HEK293 (cell line): ENCODE data around the gene CBX3.

Source experiments
- CTCF ChIA-PET: fragments of 350-600 bp; formaldehyde crosslinking; extraction: SDS; loops from one replicate; lab custom pipeline; 2021; ENCODE audit warnings: antibody characterized with exemption; lab: Yijun Ruan, JAX
- POLR2A ChIA-PET: fragments of 300-600 bp; formaldehyde crosslinking; extraction: SDS; loops from one replicate; lab custom pipeline; 2020; ENCODE audit warnings: antibody characterized with exemption, inconsistent platforms; lab: Yijun Ruan, JAX
- H3K27ac ChIP-seq: fragments of 200-500 bp; sonication (Bioruptor generic); 2 replicates; pipeline ENCODE4 v1.5.1; 2014; ENCODE audit warnings: low read depth, low read length, control low read depth, inconsistent platforms; ENCODE audit errors: extremely low read depth
- H3K36me3 ChIP-seq, 2 experiments: fragments of 200-500 bp in 1 of 2; sonication (Bioruptor generic) in 1 of 2; 1 replicate in 1 of 2; 2 replicates in 1 of 2; pipeline ENCODE4 v1.5.1; 2014 to 2017; ENCODE audit warnings: inconsistent platforms in 2 of 2, low read length in 2 of 2; ENCODE audit not compliant: control insufficient read depth in 2 of 2, insufficient read depth in 1 of 2
- H3K4me1 ChIP-seq: fragments of 200-500 bp; sonication (Bioruptor generic); 2 replicates; pipeline ENCODE4 v1.5.1; 2014; ENCODE audit warnings: mild to moderate bottlenecking, low read length, inconsistent platforms; ENCODE audit not compliant: control insufficient read depth, insufficient read depth
- H3K4me3 ChIP-seq: 2 replicates; pipeline ENCODE4 v1.5.1; 2011; ENCODE audit warnings: low read depth, mild to moderate bottlenecking, control low read depth, low read length, moderate library complexity
- H3K9me3 ChIP-seq: fragments of 200-500 bp; sonication (Bioruptor generic); 2 replicates; pipeline ENCODE4 v1.5.1; 2014; ENCODE audit warnings: low read depth, low read length, inconsistent platforms; ENCODE audit not compliant: control insufficient read depth, insufficient read depth
- KLF9 ChIP-seq: fragments of 450-650 bp; formaldehyde crosslinking; IDR thresholded peaks from 2 replicates; pipeline ENCODE4 v1.5.1; 2016; ENCODE audit warnings: missing biosample characterization, missing genetic modification characterization, low read depth
- MEIS1 ChIP-seq: sonication (generic); formaldehyde crosslinking; IDR thresholded peaks from 2 replicates; pipeline ENCODE4 v1.8.1; 2022; ENCODE audit warnings: missing genetic modification reagents, mild to moderate bottlenecking, borderline replicate concordance
- RBAK ChIP-seq: fragments of 450-650 bp; formaldehyde crosslinking; IDR thresholded peaks from 2 replicates; pipeline ENCODE4 v1.5.1; 2016; ENCODE audit warnings: missing biosample characterization, missing genetic modification characterization
- ZNF112 ChIP-seq: fragments of 450-650 bp; formaldehyde crosslinking; IDR thresholded peaks from 2 replicates; pipeline ENCODE4 v1.5.0; 2017; ENCODE audit warnings: missing biosample characterization, missing genetic modification characterization
- ZNF121 ChIP-seq: fragments of 450-650 bp; formaldehyde crosslinking; IDR thresholded peaks from 2 replicates; pipeline ENCODE4 v1.5.1; 2016; ENCODE audit warnings: missing biosample characterization, missing genetic modification characterization
- ZNF221 ChIP-seq: fragments of 450-650 bp; formaldehyde crosslinking; IDR thresholded peaks from 2 replicates; pipeline ENCODE4 v1.5.1; 2017; ENCODE audit warnings: missing biosample characterization, missing genetic modification characterization, borderline replicate concordance
- ZNF266 ChIP-seq: fragments of 450-650 bp; formaldehyde crosslinking; IDR thresholded peaks from 2 replicates; pipeline ENCODE4 v1.5.1; 2016; ENCODE audit warnings: missing biosample characterization, missing genetic modification characterization, low read depth
- ZNF354C ChIP-seq: fragments of 450-650 bp; formaldehyde crosslinking; IDR thresholded peaks from 2 replicates; pipeline ENCODE4 v1.5.1; 2016; ENCODE audit warnings: missing biosample characterization, missing genetic modification characterization, low read depth, borderline replicate concordance
- ZNF394 ChIP-seq: fragments of 450-650 bp; formaldehyde crosslinking; IDR thresholded peaks from 2 replicates; pipeline ENCODE4 v1.5.1; 2016; ENCODE audit warnings: missing biosample characterization, missing genetic modification characterization, mild to moderate bottlenecking, moderate library complexity, borderline replicate concordance
- ZNF48 ChIP-seq: fragments of 450-650 bp; formaldehyde crosslinking; IDR thresholded peaks from 2 replicates; pipeline ENCODE4 v1.5.1; 2016; ENCODE audit warnings: missing biosample characterization, missing genetic modification characterization
- ZNF777 ChIP-seq: fragments of 450-650 bp; formaldehyde crosslinking; IDR thresholded peaks from 2 replicates; pipeline ENCODE4 v1.5.1; 2017; ENCODE audit warnings: missing biosample characterization, missing genetic modification characterization, borderline replicate concordance
- TF ChIP-seq, protein P1 (sequence below): fragments of 450-650 bp; formaldehyde crosslinking; optimal IDR thresholded peaks from 2 replicates; pipeline ENCODE3; 2016; ENCODE audit warnings: missing biosample characterization, mild to moderate bottlenecking, missing genetic modification characterization
- TF ChIP-seq, protein P2 (sequence below): fragments of 450-650 bp; formaldehyde crosslinking; IDR thresholded peaks from 2 replicates; pipeline ENCODE4 v1.5.1; 2016; ENCODE audit warnings: missing biosample characterization, missing genetic modification characterization
- TF ChIP-seq, protein P3 (sequence below): sonication (generic); formaldehyde crosslinking; IDR thresholded peaks from 2 replicates; pipeline ENCODE4 v1.8.1; 2022; ENCODE audit warnings: mild to moderate bottlenecking, moderate library complexity, missing genetic modification reagents
- TF ChIP-seq, protein P4 (sequence below): fragments of 450-650 bp; formaldehyde crosslinking; IDR thresholded peaks from 2 replicates; pipeline ENCODE4 v1.5.1; 2016; ENCODE audit warnings: missing biosample characterization, missing genetic modification characterization
- TF ChIP-seq, protein P5 (sequence below): fragments of 450-650 bp; formaldehyde crosslinking; IDR thresholded peaks from 2 replicates; pipeline ENCODE4 v1.5.1; 2016; ENCODE audit warnings: missing biosample characterization, missing genetic modification characterization
- TF ChIP-seq, protein P6 (sequence below): fragments of 450-650 bp; formaldehyde crosslinking; IDR thresholded peaks from 2 replicates; pipeline ENCODE4 v1.5.1; 2016; ENCODE audit warnings: missing biosample characterization, missing genetic modification characterization, borderline replicate concordance

The CBX3 gene

DNA sequence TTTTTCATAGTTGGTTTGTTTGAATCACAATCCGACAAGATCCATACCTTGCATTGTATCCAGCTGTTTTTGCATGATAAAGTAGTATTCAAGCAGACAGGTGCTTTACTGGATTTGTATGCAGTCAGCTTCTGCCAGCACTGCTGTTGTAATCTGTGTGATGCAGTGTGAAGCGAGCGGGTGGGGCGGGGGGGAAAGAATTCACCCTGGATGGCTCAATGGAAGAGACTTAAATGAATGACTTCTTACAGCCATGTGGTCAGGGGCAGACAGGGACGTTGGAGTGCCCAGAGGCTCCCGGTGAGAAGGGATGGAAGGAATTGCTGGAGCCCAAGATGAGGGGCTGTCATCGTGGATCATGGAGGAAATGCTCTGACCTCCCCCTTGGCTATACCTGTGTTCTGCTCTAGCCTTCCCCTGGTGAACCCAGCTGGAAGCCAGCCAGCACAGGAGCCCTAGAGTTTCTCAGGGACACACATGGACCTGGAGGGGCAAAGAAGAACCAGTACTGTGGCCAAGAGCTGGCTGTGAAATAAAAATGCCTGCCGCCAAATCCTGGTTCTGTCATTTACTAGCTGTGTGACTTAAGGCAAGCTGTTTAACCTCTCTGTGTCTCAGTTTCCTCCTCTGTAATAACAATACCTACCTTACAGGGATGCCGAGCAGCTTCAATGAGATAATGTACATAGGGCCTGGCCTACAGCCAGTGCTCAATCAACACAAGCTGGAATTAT lies 35.4 kb upstream of the CBX3 start:
- no peak overlapping the region for H3K4me3 ChIP-seq
- CTCF ChIA-PET, result interaction anchor here (0.6 to 1.3 kb wide), 5 partner anchors 9 to 88 kb away, joined by 3 to 7 read pairs (median 4); no protein-coding TSS in a partner anchor
- TF ChIP-seq, protein P1, sequence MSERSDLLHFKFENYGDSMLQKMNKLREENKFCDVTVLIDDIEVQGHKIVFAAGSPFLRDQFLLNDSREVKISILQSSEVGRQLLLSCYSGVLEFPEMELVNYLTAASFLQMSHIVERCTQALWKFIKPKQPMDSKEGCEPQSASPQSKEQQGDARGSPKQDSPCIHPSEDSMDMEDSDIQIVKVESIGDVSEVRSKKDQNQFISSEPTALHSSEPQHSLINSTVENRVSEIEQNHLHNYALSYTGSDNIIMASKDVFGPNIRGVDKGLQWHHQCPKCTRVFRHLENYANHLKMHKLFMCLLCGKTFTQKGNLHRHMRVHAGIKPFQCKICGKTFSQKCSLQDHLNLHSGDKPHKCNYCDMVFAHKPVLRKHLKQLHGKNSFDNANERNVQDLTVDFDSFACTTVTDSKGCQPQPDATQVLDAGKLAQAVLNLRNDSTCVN (tag by site-specific recombination), result no peak
- no peak for TF ChIP-seq ZNF354C
- no peak for TF ChIP-seq ZNF266 (tag by site-specific recombination)
- TF ChIP-seq ZNF777 (tag by site-specific recombination), result no peak
- TF ChIP-seq, protein P2, sequence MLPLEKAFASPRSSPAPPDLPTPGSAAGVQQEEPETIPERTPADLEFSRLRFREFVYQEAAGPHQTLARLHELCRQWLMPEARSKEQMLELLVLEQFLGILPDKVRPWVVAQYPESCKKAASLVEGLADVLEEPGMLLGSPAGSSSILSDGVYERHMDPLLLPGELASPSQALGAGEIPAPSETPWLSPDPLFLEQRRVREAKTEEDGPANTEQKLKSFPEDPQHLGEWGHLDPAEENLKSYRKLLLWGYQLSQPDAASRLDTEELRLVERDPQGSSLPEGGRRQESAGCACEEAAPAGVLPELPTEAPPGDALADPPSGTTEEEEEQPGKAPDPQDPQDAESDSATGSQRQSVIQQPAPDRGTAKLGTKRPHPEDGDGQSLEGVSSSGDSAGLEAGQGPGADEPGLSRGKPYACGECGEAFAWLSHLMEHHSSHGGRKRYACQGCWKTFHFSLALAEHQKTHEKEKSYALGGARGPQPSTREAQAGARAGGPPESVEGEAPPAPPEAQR, result no peak
- no peak for TF ChIP-seq RBAK (tag by site-specific recombination)
- TF ChIP-seq ZNF121 (tag by site-specific recombination), result no peak
- TF ChIP-seq, protein P3, sequence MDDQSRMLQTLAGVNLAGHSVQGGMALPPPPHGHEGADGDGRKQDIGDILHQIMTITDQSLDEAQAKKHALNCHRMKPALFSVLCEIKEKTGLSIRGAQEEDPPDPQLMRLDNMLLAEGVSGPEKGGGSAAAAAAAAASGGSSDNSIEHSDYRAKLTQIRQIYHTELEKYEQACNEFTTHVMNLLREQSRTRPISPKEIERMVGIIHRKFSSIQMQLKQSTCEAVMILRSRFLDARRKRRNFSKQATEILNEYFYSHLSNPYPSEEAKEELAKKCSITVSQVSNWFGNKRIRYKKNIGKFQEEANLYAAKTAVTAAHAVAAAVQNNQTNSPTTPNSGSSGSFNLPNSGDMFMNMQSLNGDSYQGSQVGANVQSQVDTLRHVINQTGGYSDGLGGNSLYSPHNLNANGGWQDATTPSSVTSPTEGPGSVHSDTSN (CRISPR knock-in tag), result no peak
- TF ChIP-seq, protein P4, sequence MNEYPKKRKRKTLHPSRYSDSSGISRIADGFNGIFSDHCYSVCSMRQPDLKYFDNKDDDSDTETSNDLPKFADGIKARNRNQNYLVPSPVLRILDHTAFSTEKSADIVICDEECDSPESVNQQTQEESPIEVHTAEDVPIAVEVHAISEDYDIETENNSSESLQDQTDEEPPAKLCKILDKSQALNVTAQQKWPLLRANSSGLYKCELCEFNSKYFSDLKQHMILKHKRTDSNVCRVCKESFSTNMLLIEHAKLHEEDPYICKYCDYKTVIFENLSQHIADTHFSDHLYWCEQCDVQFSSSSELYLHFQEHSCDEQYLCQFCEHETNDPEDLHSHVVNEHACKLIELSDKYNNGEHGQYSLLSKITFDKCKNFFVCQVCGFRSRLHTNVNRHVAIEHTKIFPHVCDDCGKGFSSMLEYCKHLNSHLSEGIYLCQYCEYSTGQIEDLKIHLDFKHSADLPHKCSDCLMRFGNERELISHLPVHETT (tag by site-specific recombination), result no peak
- no peak for TF ChIP-seq ZNF221
- no peak for TF ChIP-seq ZNF48
- no peak for TF ChIP-seq ZNF394 (tag by site-specific recombination)
- TF ChIP-seq, protein P5, sequence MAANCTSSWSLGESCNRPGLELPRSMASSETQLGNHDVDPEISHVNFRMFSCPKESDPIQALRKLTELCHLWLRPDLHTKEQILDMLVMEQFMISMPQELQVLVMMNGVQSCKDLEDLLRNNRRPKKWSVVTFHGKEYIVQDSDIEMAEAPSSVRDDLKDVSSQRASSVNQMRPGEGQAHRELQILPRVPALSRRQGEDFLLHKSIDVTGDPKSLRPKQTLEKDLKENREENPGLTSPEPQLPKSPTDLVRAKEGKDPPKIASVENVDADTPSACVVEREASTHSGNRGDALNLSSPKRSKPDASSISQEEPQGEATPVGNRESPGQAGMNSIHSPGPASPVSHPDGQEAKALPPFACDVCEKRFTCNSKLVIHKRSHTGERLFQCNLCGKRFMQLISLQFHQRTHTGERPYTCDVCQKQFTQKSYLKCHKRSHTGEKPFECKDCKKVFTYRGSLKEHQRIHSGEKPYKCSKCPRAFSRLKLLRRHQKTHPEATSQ (tag by site-specific recombination), result no peak
- TF ChIP-seq ZNF112, result no peak
- TF ChIP-seq, protein P6, sequence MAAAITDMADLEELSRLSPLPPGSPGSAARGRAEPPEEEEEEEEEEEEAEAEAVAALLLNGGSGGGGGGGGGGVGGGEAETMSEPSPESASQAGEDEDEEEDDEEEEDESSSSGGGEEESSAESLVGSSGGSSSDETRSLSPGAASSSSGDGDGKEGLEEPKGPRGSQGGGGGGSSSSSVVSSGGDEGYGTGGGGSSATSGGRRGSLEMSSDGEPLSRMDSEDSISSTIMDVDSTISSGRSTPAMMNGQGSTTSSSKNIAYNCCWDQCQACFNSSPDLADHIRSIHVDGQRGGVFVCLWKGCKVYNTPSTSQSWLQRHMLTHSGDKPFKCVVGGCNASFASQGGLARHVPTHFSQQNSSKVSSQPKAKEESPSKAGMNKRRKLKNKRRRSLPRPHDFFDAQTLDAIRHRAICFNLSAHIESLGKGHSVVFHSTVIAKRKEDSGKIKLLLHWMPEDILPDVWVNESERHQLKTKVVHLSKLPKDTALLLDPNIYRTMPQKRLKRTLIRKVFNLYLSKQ (tag by site-specific recombination), result no peak
- TF ChIP-seq KLF9 (tag by site-specific recombination), result no peak
- TF ChIP-seq MEIS1 (CRISPR knock-in tag), result no peak
- TF ChIP-seq, all 188 proteins: peak for 0
- POLR2A ChIA-PET, result interaction anchor here (0.6 to 1.2 kb wide), 3 partner anchors 9 to 29 kb away, joined by 3 to 6 read pairs (median 4); no protein-coding TSS in a partner anchor
- H3K36me3 ChIP-seq, result no peaks in the 10 kb centered on the region; a peak in 1 of 3 replicates
- peaks cover 9% of the 10 kb centered on the region for H3K4me1 ChIP-seq
- H3K27ac ChIP-seq, result no peak overlapping the region
- no peaks in the 10 kb centered on the region for H3K9me3 ChIP-seq
